Cardiac septum (tissue), 1 donor: ENCODE results near the gene TUBA4A. TPM values are rescaled to one million over a fixed set of nuclear protein-coding genes. Genes with fewer than 3 reads are reported as not detected.

Experiments used
- DNase-seq: peaks from one replicate; pipeline ENCODE4 v3.0.0-alpha.2; 2020; ENCODE audit warnings: low spot score
- intact Hi-C: fragments of 100-400 bp; cut with DNase I; formaldehyde crosslinking; loops from one replicate; pipeline ENCODE4 v1.14.0; 2022
- total RNA-seq: library from RNA; stranded (reverse); fragmentation: NEBNext Ultra II Directional; extraction: Animal tissue kit (Norgen Biotek cat#: 25700); gene quantifications from one replicate; pipeline ENCODE4 v1.2.1, GENCODE V29; 2021
- donor health status: DM: no; HTN: no; CAD: no.

The TUBA4A gene
- total RNA-seq, 1 donor from 2014 or later: 164 TPM

DNA sequence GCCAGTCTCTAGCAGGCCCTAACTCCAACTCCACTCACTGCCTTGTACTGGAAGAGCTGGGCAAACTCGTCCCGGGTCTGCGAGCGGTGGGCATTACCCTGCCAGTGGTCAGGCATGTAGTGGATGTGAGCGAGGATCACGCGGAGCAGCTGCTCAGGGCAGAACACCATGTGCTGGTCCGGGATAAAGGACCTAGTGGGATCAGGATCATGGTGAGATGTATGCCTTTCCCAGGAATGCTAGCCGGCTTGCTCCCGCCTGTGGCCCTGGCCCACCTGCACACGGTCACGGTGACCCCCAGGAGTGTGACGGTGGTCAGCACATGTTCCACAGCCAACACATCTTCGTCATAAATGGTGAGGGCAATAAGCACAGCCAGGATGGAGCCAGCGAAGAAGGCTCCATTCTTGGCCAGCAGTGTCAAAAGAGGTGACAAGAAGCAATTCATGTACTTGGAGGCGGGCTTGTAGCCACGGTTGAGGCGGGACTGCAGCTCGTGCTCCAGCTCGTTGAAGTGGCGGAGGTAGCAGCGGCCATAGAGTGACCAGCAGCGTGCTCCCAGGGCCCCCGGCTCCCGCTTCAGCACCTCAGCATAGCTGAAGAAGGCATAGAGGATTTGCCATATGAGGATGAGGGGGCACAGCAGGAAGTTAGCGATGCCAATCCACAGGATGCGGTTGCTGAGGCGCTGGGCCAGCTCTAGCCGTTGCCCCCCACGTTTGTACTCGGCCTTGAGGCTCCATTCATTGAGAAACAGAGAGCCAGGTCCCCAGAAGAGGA lies 29.7 kb downstream of the TUBA4A start:
- intact Hi-C loops: no loop called here
- DNase-seq: no peak

GRCh38 chr2:219221957-219222518 lies 31.7 kb downstream of the TUBA4A start:
- intact Hi-C loops: no loop called here
- no peak for DNase-seq

DNA sequence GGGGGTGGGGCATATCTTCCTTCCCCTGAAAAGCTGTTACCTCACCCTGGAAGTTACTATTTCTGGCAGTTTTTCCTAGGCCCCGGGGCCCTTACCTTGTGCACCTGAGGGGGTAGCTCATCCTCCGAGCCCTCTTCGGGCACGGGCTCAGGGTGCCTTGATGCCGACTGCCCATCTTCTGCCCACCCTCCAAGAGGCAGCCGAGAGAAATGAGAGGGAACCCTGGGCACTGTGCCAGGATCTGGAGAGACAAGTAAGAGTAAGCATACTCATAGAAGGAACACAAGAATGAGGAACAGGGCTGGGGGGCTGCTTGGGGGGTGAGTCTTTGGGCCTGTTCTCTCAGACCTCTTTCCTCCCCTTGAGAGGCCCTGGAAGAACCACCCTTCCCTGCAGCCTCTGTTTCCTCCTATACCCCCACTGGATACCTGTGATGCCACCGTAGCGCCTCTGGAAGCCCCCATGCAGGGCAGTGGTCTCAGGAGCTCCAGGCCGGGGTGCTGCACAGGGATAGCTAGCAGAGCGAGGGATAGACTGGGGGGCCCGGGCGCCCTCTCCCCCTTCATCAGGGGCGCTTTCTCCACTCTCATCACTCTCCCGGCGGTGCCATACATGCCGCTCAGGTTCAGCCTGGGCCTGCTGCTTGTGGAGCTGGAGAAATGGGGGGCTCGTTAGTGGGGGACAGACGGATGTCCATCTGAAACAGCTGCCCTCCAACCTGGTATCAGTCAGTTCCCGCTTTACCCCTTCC lies 32.9 kb downstream of the TUBA4A start:
- DNase-seq: no peak
- intact Hi-C loops: no loop called here

DNA sequence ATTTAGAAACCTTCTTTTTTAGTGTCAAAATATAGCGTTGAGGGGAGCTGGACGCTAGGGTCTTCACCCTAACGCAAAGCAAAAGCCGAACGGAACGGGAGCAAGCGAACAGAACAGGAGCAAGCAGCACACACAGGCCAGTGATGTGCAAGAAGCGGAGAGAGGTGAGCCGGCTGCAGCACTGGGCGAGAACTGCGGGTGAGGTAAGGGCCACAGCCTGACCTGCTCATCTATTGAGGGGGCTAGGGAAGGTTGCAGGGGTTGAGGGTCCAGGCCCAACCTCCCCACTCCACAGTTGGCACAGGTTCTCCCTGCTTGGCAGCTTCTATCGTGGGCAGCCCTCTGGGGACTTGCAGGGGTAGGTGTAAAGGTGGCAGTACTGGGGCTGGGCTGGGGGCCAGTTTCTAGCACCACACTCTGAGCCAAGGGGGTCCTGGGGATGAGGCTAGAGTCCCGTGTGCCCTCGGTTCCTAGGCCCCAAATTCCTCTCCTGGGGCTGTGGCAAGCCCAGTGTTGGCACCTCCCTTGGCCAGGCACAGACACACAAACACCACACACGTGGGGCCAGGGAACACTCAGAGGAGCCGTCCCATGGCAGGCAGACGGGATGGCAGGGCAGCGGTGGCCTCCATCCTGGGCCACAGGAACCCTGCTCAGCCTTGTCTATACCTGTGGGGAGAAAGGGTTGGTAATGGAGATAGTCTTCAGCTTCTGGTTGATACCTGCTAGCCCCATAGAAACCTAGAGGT lies 33.8 kb downstream of the TUBA4A start:
- DNase-seq: no peak
- intact Hi-C loops: loop anchor here (2.0 kb wide), 1 partner anchor 41 kb away; the partner anchor contains the start of gene RETREG2

- intact Hi-C loops: loop anchor here (1.0 to 2.0 kb wide), 2 partner anchors 10 to 40 kb away; partner anchors contain the start of genes ANKZF1, ATG9A and RETREG2
- DNase-seq: peak; percentile 98
Measured at GRCh38 chr2:219218732-219219701, 34.7 kb downstream of the TUBA4A start, which contains the start of gene ABCB6. TSS of gene ABCB6 (minus strand) at chr2:219218958. CDS start at chr2:219218673, 285 bp downstream.

DNA sequence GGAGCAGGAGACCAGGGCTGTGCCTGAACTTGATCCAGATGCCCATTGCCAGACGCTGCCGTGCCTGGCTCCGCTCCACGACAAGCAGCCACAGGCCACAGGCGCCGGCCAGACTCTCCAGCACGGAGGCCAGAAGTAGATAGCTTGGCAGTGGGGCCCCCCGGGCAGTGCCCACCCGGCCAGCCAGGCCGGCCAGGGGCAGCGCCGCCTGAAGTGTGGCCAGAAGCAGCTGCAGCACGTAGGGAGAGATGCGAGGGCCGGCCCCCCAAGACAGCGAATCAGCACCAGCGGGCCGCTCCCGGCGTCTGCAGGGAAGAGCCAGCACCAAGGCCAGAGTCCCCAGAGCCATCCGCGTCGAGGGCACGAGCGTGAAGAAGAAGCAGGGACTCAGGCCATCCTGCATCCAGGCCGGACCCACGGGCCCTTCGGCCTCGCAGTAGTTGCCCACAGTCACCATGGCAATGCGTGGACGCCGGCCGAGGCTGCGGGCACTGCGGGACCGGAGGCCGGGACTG lies 35.4 kb downstream of the TUBA4A start:
- intact Hi-C loops: loop anchor here (1.0 to 2.0 kb wide), 2 partner anchors 11 to 39 kb away; partner anchors contain the start of genes ANKZF1, ATG9A and RETREG2
- DNase-seq: peak; percentile 78

DNA sequence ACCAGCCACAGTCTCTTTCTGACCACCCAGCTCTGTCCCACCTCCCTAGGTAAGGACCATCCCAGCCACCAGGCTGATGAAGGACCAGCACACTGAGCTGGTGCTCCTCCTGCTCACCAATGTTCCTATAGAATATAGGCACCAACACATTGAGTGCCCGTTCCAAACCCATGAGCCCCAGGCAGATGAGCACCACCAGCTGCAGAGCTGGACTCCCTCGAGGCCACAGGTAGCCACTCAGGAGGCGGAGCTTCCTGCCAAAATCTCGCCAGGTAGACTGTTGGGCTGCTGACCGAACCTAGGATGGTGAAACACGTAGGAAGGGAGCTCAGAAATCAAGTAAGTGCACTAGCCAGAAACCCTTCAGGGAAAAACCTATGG lies 37.2 kb downstream of the TUBA4A start:
- DNase-seq: no peak
- intact Hi-C loops: loop anchor here (2.0 kb wide), 1 partner anchor 36 kb away; the partner anchor contains the start of genes TUBA4A and TUBA4B

- DNase-seq: no peak
- intact Hi-C loops: loop anchor here (2.0 kb wide), 1 partner anchor 37 kb away; the partner anchor contains the start of genes TUBA4A and TUBA4B
Measured at GRCh38 chr2:219215871-219216534, 37.7 kb downstream of the TUBA4A start.

DNA sequence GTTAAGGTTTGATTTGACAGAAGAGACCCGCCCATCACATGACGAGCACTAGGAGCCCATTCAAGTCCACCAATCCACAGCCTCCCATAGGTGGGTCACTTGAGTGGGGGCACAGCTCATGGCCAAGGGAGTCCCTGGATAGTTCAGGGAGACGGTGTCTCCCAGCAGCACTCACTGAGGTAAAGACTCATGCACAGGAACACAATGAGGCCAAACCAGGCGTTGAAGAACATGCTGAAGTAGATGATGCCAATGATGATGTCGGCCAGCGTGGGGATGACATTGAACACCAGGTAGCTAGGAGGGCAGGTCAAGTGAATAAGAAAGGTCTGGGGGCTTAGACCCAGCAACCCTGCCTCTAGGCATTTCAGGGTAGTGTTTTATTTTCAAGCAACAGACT lies 38.9 kb downstream of the TUBA4A start:
- intact Hi-C loops: no loop called here
- no peak for DNase-seq

GRCh38 chr2:219214141-219214540 lies 39.6 kb downstream of the TUBA4A start:
- DNase-seq: no peak
- intact Hi-C loops: no loop called here

- no peak for DNase-seq
- intact Hi-C loops: no loop called here
Measured at GRCh38 chr2:219213486-219214071, 40.1 kb downstream of the TUBA4A start.

- intact Hi-C loops: no loop called here
- no peak for DNase-seq
Measured at GRCh38 chr2:219213026-219213415, 40.7 kb downstream of the TUBA4A start.

GRCh38 chr2:219210886-219211362 lies 42.8 kb downstream of the TUBA4A start:
- intact Hi-C loops: no loop called here
- no peak for DNase-seq

- intact Hi-C loops: no loop called here
- DNase-seq: no peak
Measured at GRCh38 chr2:219210196-219210885, 43.4 kb downstream of the TUBA4A start.

DNA sequence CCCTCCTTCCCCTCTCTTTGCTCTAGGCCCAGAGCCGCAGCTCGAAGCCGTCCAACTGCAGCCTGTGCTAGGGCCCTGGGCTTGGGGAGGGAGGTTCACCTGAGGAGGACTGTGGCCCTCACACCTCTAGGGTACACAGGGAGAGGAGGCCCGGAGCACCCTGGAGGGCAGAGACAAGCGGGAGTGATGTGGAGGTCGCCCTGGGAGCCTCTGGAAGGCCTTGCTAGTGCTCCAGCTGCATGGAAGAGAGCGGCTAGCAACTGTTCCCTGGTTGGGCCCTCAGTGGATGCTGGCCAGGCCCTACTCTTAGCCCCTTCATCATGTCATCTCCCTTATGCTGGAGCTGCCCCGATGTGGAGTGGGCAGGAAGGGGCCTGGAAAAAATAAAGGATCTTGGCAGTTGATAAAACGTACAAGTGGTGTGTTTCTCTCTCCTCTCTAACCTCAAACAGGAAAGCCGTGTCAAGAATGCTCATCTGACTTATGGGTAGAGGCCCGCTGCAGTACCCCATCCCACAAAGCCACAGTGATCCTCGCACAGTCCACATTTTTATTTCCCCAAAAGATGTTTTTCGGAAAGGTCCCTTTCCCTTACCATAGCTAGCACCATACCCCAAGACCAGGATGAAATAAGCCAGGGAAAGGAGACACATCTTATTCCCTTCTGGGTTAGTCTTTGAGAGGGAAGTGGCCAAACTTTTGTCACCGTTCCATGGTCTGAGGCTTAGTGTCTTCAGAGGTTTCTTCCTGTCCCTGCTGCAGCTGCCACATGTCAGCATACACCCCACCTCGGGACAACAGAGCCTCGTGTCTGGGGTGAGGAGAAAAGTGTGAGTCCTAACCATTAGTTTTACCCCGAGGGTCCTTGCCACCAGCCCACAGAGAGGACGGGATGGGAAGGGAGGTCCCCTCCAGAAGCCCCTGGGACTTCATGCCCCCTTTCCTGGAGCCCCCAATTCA lies 44.2 kb downstream of the TUBA4A start:
- no peak for DNase-seq
- intact Hi-C loops: no loop called here
